DOHH2 (cell line): ENCODE measurements around the gene CCZ1B.
"Not testable (repeated sequence)": the region's sequence is repeated elsewhere in the genome, so short reads cannot be mapped to it uniquely, and the experiment has no call there.

Source experiments
- H3F3A ChIP-seq: fragments of 200-600 bp; sonication (generic), shearing (Covaris generic); 2 replicates; pipeline ENCODE4 v1.6.0; 2016; ENCODE audit warnings: antibody characterized with exemption, mild to moderate bottlenecking; ENCODE audit not compliant: control insufficient read depth, insufficient read depth
- H3K27ac ChIP-seq: fragments of 200-600 bp; sonication (generic); 2 replicates; pipeline ENCODE4 v1.5.1; 2014; ENCODE audit warnings: low read depth, mild to moderate bottlenecking, low read length, moderate library complexity
- H3K27me3 ChIP-seq: fragments of 200-600 bp; sonication (generic); 2 replicates; pipeline ENCODE4 v1.6.1; 2014; ENCODE audit warnings: mild to moderate bottlenecking, low read length, mixed read lengths; ENCODE audit not compliant: control insufficient read depth
- H3K36me3 ChIP-seq: fragments of 200-600 bp; sonication (generic); 2 replicates; pipeline ENCODE4 v1.6.1; 2014; ENCODE audit warnings: mild to moderate bottlenecking, low read length, moderate library complexity, mixed read lengths; ENCODE audit not compliant: control insufficient read depth
- H3K4me1 ChIP-seq: fragments of 200-600 bp; sonication (generic); 2 replicates; pipeline ENCODE4 v1.6.1; 2014; ENCODE audit warnings: mild to moderate bottlenecking, low read length, mixed read lengths; ENCODE audit not compliant: control insufficient read depth
- H3K4me2 ChIP-seq: fragments of 200-600 bp; sonication (generic); 2 replicates; pipeline ENCODE4 v1.6.0; 2014; ENCODE audit warnings: mild to moderate bottlenecking, low read length, moderate library complexity
- H3K4me3 ChIP-seq: fragments of 200-600 bp; sonication (generic); 2 replicates; pipeline ENCODE4 v1.5.1; 2014; ENCODE audit warnings: mild to moderate bottlenecking, low read length, mixed read lengths
- H3K79me2 ChIP-seq: fragments of 200-600 bp; sonication (generic); 2 replicates; pipeline ENCODE4 v1.6.1; 2014; ENCODE audit warnings: mild to moderate bottlenecking, low read length, mixed read lengths; ENCODE audit not compliant: control insufficient read depth
- H3K9me2 ChIP-seq: fragments of 200-600 bp; sonication (generic); replicated peaks from 2 replicates; pipeline ENCODE4 v1.6.1; 2014; ENCODE audit warnings: mild to moderate bottlenecking, low read length, mixed read lengths; ENCODE audit not compliant: control insufficient read depth
- H3K9me3 ChIP-seq: fragments of 200-600 bp; sonication (generic); 2 replicates; pipeline ENCODE4 v1.6.1; 2014; ENCODE audit warnings: antibody characterized with exemption, low read length, mixed read lengths; ENCODE audit not compliant: control insufficient read depth, insufficient read depth
- H4K20me1 ChIP-seq: fragments of 200-600 bp; sonication (generic); 2 replicates; pipeline ENCODE4 v1.6.0; 2014; ENCODE audit warnings: low read depth, mild to moderate bottlenecking, antibody characterized with exemption, low read length, moderate library complexity; ENCODE audit not compliant: control insufficient read depth, insufficient read depth
- CTCF ChIP-seq: fragments of 200-600 bp; sonication (generic); IDR thresholded peaks from one replicate; pipeline ENCODE4 v1.5.1; 2014; ENCODE audit warnings: antibody characterized with exemption, mild to moderate bottlenecking, low read depth, low read length; ENCODE audit not compliant: poor library complexity, severe bottlenecking

The CCZ1B gene

GRCh38 chr7:6857721-6858314 is 31.7 kb upstream of the CCZ1B start:
- not testable (repeated sequence) for H3F3A ChIP-seq, H3K4me1 ChIP-seq, H4K20me1 ChIP-seq, H3K27me3 ChIP-seq, H3K79me2 ChIP-seq, H3K9me2 ChIP-seq, H3K9me3 ChIP-seq, H3K27ac ChIP-seq, H3K4me2 ChIP-seq, H3K36me3 ChIP-seq, H3K4me3 ChIP-seq
- TF ChIP-seq CTCF: peak; percentile 64

- not testable (repeated sequence) for H3K4me2 ChIP-seq, H3K36me3 ChIP-seq, H3K9me3 ChIP-seq, H3K27me3 ChIP-seq, H3K4me3 ChIP-seq, H3K79me2 ChIP-seq, H3K9me2 ChIP-seq, H3K27ac ChIP-seq, H4K20me1 ChIP-seq, H3K4me1 ChIP-seq, H3F3A ChIP-seq
Observed at GRCh38 chr7:6855563-6856131, 29.6 kb upstream of the CCZ1B start.

- not testable (repeated sequence) for H3K9me3 ChIP-seq, H4K20me1 ChIP-seq, H3F3A ChIP-seq, H3K36me3 ChIP-seq, H3K4me1 ChIP-seq, H3K27ac ChIP-seq, H3K79me2 ChIP-seq, H3K27me3 ChIP-seq, H3K9me2 ChIP-seq
- Histone ChIP-seq H3K4me2 (peak overlapping the region; percentile 45), H3K4me3 (peak overlapping the region; percentile 28; the same call in 1 of the 2 replicates)
Observed at GRCh38 chr7:6854747-6855562, 28.9 kb upstream of the CCZ1B start.

- H3K9me2 ChIP-seq, H3K4me3 ChIP-seq, H3K27me3 ChIP-seq, H4K20me1 ChIP-seq, H3K4me2 ChIP-seq, H3K79me2 ChIP-seq, H3K4me1 ChIP-seq, H3K36me3 ChIP-seq, H3F3A ChIP-seq, H3K9me3 ChIP-seq, H3K27ac ChIP-seq: not testable (repeated sequence)
Observed at GRCh38 chr7:6853681-6854080, 27.6 kb upstream of the CCZ1B start.

- H3K4me3 ChIP-seq, H3K27ac ChIP-seq, H3K9me3 ChIP-seq, H3K79me2 ChIP-seq, H3K27me3 ChIP-seq, H3K4me1 ChIP-seq, H3K4me2 ChIP-seq, H3K9me2 ChIP-seq, H3K36me3 ChIP-seq, H4K20me1 ChIP-seq, H3F3A ChIP-seq: not testable (repeated sequence)
Observed at GRCh38 chr7:6849127-6849526, 23.1 kb upstream of the CCZ1B start.

GRCh38 chr7:6847751-6848150 is 21.7 kb upstream of the CCZ1B start:
- not testable (repeated sequence) for H3K36me3 ChIP-seq, H4K20me1 ChIP-seq, H3K9me2 ChIP-seq, H3K79me2 ChIP-seq, H3K27me3 ChIP-seq, H3F3A ChIP-seq, H3K4me1 ChIP-seq, H3K4me2 ChIP-seq, H3K9me3 ChIP-seq, H3K4me3 ChIP-seq, H3K27ac ChIP-seq

DNA sequence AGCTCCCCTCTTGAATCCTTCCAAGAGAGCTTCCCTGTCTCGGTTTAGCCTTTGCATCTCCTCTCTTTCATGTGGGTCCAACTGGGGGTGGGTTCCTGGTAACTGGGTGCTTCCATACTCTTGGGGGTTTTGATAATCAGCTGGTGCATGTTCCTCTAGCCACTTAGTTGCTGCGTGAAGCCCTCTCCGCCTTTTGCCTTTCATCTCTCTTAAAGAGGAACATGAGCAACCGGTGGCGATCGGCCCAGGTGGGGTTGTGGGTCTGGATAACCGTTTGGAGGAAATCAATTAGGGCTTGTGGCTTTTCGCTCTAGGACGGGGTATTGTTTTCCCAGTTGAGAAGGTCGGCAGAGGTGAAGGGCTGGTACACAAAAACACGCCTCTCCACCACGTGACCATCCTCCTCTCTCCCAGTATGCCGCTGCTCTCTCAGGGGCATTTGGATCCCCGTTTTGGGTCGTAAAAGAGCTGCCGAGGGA is 19.9 kb upstream of the CCZ1B start:
- not testable (repeated sequence) for H3K4me2 ChIP-seq, H3K27me3 ChIP-seq, H3K79me2 ChIP-seq, H3K4me1 ChIP-seq, H3K4me3 ChIP-seq, H3K27ac ChIP-seq, H3K9me3 ChIP-seq, H3K36me3 ChIP-seq, H3F3A ChIP-seq, H4K20me1 ChIP-seq, H3K9me2 ChIP-seq
